HG03060 (cell line): Measurements from ENCODE around the gene UPF3B.
"Not testable (repeated sequence)": the region's sequence is repeated elsewhere in the genome, so short reads cannot be mapped to it uniquely, and the experiment has no call there.

ENCODE experiments used
- ATAC-seq: cut with Tn5 transposase; IDR thresholded peaks from one replicate; pipeline ENCODE4 v1.9.1; 2021; ENCODE audit warnings: low read depth, moderate number of reproducible peaks; ENCODE audit not compliant: unreplicated experiment

Gene UPF3B

GRCh38 chrX:119852382-119853353 is at the start of gene UPF3B:
Gene UPF3B (minus strand): TSS chrX:119852963. CDS start chrX:119852928, 35 bp downstream.
- peak; percentile 92 for ATAC-seq

- ATAC-seq = no peak
These were observed 48.2 kb upstream of the UPF3B start for GRCh38 chrX:119900976-119901375.

GRCh38 chrX:119899125-119899524 is 46.4 kb upstream of the UPF3B start:
- no peak for ATAC-seq

- no peak for ATAC-seq
These were observed 43.1 kb upstream of the UPF3B start, which contains the start of gene AKAP14 for GRCh38 chrX:119895843-119896326. Gene AKAP14 (plus strand): TSS chrX:119895893. CDS start chrX:119903224, 7,331 bp downstream.

- not testable (repeated sequence) for ATAC-seq
These were observed 39.4 kb upstream of the UPF3B start for GRCh38 chrX:119891961-119892692.

- not testable (repeated sequence) for ATAC-seq
These were observed 37.9 kb upstream of the UPF3B start for GRCh38 chrX:119890626-119891025.

GRCh38 chrX:119887721-119888425 is 35.1 kb upstream of the UPF3B start:
- ATAC-seq = no peak

- ATAC-seq = no peak
These were observed 33.0 kb upstream of the UPF3B start for GRCh38 chrX:119885554-119886428.

GRCh38 chrX:119880552-119881437 is 28.0 kb upstream of the UPF3B start:
- ATAC-seq = no peak

- no peak for ATAC-seq
These were observed 27.3 kb upstream of the UPF3B start for GRCh38 chrX:119880076-119880475.

GRCh38 chrX:119878740-119879139 is 26.0 kb upstream of the UPF3B start:
- ATAC-seq = no peak

GRCh38 chrX:119871599-119872395 is 19.0 kb upstream of the UPF3B start, which contains the start of the genes NDUFA1 and RNF113A:
Gene NDUFA1 (plus strand): TSS chrX:119871832. CDS start chrX:119871912, 80 bp downstream.
Gene RNF113A (minus strand): TSS chrX:119871733. CDS start chrX:119871613, 120 bp downstream.
- peak; percentile 85 for ATAC-seq

GRCh38 chrX:119871245-119871598 is 18.5 kb upstream of the UPF3B start:
- peak; percentile 19 for ATAC-seq

- no peak for ATAC-seq
These were observed 17.9 kb upstream of the UPF3B start for GRCh38 chrX:119870626-119871131.

GRCh38 chrX:119853444-119853843 is 681 bp upstream of the UPF3B start:
- no peak for ATAC-seq

- ATAC-seq = no peak
These were observed 18.9 kb downstream of the UPF3B start for GRCh38 chrX:119833905-119834304.

GRCh38 chrX:119828446-119828845 is 24.3 kb downstream of the UPF3B start:
- ATAC-seq = no peak
